HG03039 (cell line): ENCODE data around the gene NUDT15.
"Not testable (repeated sequence)": the region's sequence is repeated elsewhere in the genome, so short reads cannot be mapped to it uniquely, and the experiment has no call there.

ENCODE experiments used
- ATAC-seq: cut with Tn5 transposase; IDR thresholded peaks from one replicate; pipeline ENCODE4 v1.9.1; 2021; ENCODE audit warnings: mild to moderate bottlenecking, moderate library complexity; ENCODE audit not compliant: unreplicated experiment

The NUDT15 gene

DNA sequence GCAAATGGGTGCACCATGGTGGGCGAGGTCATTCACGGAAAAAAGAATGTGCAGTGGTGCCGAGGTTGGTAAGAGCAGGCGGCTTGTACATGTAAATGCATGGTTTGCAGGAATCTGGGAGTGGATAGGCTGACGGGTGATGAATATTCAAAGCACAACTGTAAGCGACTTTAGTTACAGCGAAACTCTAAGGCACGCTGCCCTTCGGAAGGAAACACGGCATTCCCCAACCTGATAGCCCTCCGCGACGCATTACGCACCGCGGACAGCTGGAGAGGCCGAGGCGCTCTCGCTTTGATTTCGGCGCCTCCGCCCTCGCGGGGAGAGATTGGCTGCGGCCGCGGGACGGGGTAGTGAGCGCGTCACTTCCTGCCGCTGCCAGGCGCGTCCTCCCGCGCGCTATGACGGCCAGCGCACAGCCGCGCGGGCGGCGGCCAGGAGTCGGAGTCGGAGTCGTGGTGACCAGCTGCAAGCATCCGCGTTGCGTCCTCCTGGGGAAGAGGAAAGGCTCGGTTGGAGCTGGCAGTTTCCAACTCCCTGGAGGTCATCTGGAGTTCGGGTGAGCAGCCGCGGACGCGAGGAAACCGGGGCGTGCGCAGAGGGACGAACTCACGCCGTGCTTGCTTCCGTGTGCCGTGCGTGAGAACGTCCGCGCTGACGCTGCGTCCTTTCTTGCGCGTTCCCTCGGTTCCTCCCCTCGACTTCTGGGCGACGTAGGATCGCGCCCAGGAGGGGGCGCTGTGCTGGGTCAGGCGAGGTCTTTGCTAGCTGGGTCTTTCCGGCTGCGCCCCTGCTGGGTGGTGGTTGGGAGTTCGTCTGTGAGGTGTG lies at the start of gene NUDT15:
NUDT15 (plus strand) TSS at position 381 of the 828 bp plus-strand sequence; CDS start at position 402, 21 bp downstream.
- ATAC-seq = peak; percentile 89

DNA sequence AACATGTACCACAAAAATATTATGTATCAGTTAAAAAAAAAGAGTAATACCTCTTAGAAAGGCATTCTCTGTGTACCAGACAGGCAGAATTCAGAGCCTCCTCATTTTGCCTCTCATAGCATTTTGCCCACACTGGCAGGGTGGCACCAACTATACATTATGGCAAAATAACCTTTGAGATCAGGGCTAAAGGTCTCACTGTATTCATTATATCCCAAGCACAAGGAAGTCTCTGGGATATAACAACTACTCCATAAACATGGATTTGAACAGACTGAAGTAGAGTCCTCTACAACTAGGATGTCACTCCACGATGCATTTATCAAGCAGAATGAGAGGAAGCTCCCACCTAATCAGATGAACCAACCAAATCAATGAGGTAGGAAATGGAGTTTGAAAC lies 47.1 kb upstream of the NUDT15 start:
- ATAC-seq = no peak

DNA sequence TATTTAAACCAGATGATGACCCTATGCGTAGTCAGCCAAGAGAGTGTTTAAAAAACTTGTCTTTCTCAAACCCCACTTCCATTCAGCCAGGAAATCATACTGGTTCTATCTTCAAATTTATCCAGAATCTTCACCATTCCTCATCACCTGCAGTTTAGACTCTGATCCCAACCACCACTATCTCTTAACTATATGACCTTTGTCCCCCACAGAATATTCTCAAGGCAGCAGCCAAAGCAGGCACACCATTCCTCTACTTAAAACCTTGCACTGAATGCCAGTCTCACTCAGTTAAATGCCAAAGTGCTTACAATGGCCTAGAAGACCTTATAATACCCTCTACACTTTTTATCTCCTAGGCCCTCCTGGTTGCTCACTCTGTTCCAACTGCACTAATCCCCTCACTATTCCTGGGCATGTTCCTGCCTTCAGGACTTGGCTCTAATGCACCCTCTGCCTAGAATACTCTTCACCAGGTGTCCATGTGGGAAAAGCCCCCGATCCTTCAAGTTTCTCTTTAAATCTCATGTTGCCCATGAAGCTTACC lies 46.5 kb upstream of the NUDT15 start:
- no peak for ATAC-seq

DNA sequence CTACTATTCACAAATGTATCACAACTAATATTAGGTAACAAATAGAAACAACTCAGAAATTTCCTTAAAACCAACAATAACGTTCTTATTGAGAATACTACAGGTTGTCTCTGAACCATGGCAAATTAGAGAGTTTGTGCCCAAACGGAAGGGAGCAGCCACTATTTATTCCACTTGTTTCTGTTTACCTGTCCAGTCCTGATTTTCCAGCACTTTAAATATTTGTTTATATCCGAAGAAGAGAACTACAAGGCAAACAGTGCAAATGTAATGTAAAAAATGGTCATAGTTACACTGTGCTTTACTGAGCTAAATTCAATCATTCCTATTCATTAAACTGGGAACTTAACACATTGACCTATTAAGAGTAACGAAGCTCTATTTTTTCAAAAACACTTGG lies 45.7 kb upstream of the NUDT15 start:
- no peak for ATAC-seq

DNA sequence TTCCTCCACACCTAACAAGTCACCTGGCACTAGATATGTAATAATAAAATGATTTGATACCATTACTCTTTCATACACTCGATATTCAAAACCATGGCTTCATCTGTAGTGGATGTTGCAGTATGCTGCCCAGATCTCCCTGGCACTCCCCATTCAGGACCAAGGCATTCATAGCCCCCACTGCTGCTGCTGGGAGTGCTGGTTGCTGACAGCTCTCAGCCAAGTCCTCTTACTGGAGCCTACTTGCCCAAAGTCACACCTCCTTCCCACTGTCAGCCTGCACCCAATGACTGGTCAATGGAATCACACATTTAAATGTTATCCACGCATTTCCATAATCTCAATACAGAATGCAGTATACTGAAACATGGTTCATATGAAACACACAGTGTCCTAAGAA lies 40.1 kb upstream of the NUDT15 start:
- no peak for ATAC-seq

DNA sequence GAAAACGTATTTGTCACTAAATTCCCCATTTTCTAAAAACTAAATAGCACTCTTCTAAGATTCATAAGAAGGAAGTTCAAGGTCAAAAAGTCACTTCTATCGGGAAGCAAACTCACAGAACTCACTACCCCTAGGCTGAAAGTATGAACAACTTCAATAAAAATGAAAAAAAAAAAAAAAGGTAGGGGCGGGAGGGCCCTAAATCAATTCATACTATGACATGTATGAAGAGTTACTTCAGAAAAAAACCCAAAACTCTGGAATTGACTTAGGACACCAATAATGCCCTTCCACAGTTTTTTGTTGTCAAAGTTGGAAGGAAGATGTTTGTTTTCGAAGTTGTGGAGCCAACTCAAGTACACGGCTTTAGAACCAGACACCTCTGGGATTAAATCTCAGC lies 37.6 kb upstream of the NUDT15 start:
- no peak for ATAC-seq

DNA sequence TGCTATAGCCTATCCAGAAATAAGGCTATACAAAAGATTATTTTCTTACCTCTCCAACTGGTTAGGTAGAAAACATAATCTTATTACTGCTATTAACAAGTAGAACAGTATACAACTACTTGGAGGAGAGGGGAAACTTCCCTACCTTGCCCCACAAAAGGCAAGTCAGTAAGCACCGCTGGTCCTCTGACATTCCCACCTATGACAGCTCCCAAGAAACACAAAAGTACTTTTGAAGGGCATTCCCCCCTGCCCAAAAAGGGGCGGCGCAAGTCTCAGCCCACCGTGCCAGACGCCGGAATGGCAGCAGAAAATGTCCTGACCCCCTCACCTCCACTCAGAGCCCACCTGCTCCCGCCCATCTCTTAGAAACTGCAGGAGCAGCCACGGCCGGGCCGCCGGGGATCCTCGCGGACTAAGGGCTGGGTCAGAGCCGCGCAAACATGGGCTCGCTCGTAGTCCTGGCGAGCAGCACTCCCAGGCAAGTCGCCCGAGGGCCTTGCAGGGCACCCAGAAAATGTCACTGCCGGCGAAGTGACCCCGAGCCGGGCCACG lies 36.9 kb upstream of the NUDT15 start:
- peak; percentile 28 for ATAC-seq

DNA sequence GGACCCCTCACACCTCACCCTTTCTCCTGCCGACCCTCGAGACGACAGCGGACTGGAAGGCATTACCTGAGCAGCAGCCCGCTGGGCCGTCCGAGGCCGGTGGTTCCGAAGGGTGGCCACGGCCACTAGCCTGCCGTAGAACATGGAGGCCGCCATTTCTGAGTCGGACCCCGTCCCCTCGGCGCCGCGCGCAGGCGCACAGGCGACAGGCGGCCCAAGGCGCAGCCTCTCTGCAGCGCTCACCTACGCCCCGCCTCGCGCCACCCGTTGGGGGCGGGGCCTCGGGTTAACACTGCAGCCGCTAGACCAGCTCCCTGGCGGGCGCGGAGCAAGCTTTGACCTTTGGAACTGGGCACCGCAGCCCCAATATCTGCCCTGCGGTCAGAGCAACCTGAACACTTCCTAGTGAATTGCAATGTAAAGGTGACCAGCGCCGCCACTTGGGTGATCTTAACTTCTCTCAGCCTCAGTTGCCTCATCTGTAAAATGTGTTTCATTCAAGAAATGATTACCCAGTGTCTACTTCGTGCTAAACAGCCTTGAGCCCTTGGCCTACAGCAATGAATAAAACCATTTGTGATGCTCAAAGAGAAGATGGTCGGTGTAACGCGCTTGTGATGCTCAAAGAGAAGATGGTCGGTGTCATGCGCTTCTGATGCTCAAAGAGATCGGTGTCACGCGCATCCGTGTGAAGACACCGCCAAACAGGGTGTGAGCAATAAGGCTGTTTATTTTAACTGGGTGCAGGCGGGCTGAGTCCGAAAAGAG lies 36.2 kb upstream of the NUDT15 start, which contains the start of gene SUCLA2:
SUCLA2 (minus strand) TSS at position 160 of the 768 bp plus-strand sequence; CDS start at position 156, 4 bp downstream.
- peak; percentile 98 for ATAC-seq

DNA sequence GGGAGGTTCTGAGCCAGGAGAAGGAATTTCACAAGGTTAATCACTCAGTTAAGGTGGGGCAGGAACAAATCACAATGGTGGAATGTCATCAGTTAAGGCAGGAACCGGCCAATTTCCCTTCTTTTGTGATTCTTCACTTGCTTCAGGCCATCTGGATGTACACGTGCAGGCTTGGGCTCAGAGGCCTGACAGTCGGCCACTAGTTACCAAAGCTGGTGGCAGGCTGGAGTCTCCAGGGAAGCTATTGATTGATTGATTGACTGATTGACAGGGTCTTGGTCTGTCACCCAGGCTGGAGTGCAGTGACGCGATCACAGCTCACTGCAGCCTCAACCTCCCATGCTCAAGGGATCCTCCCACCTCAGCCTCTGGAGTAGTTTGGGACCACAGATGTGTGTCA lies 35.5 kb upstream of the NUDT15 start:
- not testable (repeated sequence) for ATAC-seq

DNA sequence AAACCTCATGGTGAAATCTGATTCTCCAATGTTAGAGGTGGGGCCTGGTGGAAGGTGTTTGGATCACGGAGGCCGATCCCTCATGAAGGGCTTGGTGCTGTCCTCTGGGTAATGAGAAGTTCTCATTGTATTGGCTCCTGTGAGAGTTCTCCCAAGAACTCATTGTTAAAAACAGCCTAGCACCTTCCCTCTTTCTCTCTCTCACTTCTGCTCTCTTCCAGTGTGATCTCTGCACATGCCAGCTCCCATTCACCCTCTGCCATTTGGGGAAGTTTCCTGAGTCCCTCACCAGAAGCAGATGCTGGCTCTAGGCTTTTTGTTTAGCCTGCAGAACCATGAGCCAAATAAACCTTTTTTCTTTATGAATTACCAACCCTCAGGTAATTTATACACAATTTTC lies 33.3 kb upstream of the NUDT15 start:
- ATAC-seq = no peak

DNA sequence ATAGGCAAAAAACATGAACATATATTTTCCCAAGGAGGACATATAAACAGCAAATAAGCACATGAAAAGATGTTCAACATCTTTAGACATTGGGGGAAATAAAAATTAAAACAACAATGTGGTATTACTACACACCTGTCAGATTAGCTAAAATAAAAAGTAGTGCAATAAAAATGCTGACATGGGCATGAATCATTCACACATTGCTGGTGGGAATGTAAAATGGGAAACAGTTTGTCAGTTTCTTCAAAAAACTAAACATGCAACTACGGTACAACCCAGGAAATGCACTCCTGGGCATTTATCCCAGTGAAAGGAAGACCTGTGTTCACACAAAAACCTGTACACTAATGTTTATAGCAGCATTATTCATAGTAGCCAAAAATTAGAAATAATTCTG lies 31.1 kb upstream of the NUDT15 start:
- ATAC-seq = no peak

DNA sequence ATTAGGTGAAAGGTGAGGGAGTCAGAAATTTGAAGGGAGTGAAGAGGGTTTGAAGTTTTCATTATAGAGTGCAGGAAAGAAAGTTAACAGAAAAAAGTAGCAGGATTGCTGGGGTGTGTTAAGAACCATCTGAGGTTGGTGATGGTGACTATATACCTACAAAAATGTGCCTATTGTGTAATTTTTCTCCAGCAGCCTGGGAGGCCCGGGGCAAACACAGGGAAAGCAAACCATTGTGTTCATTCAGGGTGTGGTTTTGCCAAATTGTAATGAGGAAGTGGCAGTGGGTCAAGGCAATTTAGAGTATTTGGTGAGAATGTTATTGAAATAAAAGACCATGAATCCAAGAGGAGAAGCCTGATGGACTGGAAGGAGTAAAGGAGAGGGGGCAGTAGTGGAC lies 28.2 kb upstream of the NUDT15 start:
- ATAC-seq = no peak

DNA sequence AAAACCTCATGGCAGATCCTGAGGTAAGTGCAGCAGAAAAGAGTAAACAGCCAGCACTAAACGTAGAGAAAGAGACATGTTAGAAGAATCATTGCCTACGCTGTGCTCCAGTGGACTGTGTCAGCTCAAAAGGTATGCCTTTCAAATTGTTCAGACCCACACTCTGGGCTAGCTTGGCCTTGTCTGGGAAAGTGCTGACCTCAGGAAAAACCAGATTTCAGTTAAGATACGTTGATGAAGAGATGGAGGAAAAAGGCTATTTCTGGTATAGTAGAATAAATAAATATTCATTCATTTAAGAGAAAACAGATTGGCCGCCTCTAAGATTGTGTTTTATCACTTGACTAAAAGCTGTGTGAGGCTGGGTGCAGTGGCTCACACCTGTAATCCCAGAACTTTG lies 26.8 kb upstream of the NUDT15 start:
- no peak for ATAC-seq

DNA sequence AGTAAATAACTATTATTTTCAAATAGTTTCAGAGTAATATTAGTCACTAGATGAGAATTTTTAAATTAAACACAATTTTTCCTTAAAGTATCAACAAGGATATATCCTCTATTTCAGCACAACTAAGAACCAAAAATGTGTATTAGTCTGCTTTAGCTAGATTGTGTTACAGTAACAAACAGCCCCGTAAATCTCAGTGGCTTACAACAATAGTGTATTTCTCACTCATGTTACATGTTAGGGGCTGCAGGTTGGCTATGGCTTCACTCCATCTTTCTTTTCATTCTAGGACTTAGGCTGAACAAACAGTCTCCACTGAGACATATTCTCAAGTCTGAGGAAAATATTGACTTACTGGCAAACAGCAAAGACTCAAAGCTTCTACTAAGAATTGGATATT lies 24.9 kb upstream of the NUDT15 start:
- ATAC-seq = no peak

DNA sequence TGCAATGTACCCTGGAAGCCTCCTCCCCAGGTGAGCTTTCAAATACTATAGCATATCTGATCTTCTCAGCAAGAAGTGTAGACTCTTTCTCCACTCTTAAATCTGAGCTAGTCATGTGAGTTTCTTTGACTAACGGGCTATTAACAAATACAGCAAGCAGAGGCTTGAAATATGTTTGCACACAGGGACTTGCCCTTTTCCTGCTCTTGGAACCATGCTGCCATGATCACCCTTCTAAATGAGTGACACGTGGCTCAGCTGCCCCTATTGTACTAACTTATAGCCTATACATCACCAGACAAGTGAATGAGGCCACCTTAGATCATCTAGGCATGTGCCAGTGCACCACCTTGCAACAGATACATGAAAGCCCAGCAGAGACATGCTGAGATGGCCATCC lies 23.2 kb upstream of the NUDT15 start:
- ATAC-seq = no peak

DNA sequence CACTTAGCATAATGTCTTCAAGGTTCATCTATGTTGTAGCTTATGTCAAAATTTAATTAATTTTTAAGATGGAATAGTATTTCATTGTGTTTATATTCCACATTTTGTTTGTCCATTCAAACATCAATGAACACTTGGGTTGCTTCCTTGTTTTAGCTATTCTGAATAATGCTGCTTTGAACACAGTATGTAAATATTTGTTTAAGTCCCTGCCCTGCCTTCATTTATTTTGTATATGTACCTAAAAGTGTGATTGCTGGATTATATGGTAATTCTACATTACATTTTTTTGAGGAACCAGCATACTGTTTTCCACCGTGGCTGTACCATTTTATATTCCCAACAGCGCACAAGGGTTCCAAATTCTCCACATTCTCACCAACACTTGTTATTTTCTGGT lies 18.9 kb upstream of the NUDT15 start:
- no peak for ATAC-seq

DNA sequence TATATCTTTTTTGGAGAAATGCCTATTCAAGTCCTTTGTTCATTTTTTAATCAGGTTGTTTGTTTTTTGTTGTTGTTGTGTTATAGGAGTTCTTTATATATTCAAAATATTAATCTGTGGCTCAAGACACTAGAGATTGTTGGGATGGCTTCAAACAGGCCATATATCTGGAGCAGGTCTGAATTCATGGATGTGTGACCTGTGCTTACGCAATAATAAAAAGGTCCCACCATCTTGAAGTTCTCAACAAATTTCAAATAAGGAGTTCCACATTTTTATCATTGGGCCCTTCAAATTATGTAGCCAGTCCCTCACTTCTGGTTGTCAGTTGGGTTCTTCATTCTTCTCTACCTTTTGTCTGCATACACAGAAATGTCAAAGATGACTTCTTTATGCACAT lies 17.7 kb upstream of the NUDT15 start:
- ATAC-seq = no peak

DNA sequence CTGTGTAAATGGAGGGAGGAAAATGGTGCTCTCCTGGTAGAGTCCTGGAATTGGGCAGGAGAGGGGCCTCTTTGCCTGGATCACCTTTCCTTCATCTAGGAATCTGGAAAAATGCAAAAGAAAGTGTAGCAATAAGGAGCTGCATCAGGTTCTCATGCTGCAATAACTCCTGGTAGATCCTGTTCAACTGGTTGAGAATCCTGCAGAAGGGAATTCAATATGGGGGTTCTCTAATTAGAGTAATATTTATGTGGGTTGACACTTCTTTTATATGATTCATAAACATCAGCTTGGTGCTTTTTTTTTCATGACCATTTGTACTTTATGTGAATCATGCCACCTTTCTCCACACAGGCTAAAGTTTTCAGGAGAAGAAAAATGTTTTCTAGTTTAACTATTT lies 9.5 kb upstream of the NUDT15 start:
- no peak for ATAC-seq

DNA sequence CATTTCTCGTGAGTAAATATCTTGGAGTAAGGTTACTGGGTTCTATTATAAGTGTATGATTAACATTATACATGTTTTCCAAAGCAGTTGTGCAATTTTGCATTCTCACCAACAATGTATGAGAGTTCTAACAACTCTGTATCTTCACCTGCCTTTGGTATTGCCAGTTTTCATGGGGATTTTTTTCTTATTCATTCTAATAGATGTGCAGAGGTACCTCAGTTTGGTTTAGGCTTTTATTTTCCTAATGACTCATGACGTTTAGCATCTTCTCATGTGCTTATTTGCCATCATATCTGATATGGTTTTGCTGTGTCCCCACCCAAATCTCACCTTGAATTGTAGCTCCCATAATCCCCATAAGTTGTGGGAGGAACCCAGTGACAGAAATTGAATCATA lies 7.7 kb upstream of the NUDT15 start:
- no peak for ATAC-seq

DNA sequence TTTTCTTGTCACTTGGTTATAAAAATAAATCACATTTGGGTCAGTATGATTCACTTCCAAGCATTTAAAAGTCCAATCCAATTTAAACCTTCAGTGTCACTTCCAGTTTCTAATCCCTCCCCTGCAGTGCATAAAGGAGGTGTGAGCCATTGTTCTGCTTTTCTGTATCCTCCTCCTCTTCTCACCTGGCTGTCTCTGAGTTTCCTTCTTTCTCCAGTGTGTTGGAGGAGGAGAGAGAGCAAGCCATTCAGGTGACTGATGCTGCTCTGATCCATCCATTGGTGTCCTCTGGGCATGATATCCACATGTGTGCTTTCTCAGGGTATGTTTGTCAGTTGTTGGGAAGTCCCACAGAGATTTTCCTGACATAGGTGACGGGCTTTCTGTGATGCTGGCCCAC lies 1.2 kb downstream of the NUDT15 start:
- ATAC-seq = no peak

DNA sequence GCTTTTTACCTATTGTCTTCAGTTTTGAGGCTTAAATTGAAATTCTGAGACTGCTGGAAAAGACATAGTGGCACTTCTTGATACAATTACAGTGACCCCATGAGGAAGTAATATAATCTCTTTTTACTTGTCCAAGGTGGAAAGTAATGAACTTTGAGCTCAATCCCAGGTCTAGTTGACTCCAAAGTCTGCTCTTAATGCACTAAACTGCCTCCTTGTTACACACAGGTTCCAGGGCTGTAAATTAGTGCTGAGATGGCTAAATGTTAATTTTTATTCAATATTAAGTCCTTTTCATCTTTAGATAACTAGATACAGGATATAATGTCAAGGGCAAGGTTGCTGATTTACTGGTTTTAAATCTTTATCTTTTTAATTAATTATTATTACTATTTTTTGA lies 2.5 kb downstream of the NUDT15 start:
- ATAC-seq = no peak

DNA sequence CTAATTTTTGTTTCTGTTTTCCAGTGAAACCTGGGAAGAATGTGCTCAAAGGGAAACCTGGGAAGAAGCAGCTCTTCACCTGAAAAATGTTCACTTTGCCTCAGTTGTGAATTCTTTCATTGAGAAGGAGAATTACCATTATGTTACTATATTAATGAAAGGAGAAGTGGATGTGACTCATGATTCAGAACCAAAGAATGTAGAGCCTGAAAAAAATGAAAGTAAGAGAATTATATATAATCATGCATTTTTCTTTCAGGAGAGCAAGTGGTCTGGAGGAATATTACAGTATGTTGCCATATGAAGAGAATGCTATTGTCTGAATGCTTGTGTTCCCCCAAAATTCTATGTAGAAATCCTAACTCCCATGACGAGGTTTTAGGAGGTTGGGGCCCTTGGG lies 3.4 kb downstream of the NUDT15 start:
- no peak for ATAC-seq
